ENCODE measurements around the gene NFKB1. TPM values are rescaled to one million over a fixed set of nuclear protein-coding genes. Genes with fewer than 3 reads are reported as not detected.

NFKB1 gene
- total and polyA plus RNA-seq, 2 donors (not counting 1 experiment from before 2014, with no cell fraction given), result 20.9 to 32.5 TPM

- H3K9ac ChIP-seq (ENCODE audit: insufficient read depth, low read length), result no peak overlapping the region
- no peaks in the 10 kb centered on the region for H3K9me3 ChIP-seq (ENCODE audit: control insufficient read depth, insufficient read depth, low read depth, low read length)
- no peak overlapping the region for H3K4me3 ChIP-seq (replicated peaks in 1 of 4; ENCODE audit: control extremely low read depth in 1 of 4, insufficient read depth in 1 of 4, low read depth in 3 of 4, low read length in 4 of 4)
- no peak for DNase-seq (ENCODE audit: low read depth in 2 of 2)
- H3K27me3 ChIP-seq (ENCODE audit: control insufficient read depth, insufficient read depth, low read length), result no peaks in the 10 kb centered on the region
- H3K4me2 ChIP-seq (ENCODE audit: extremely low read depth, insufficient read depth, low read length), result peak overlapping the region; percentile 26
- no peaks in the 10 kb centered on the region for H3K36me3 ChIP-seq (ENCODE audit: control insufficient read depth, insufficient read depth, low read length)
- H3K27ac ChIP-seq (ENCODE audit: insufficient read depth, low read length), result no peak overlapping the region
- no peak overlapping the region for H2AFZ ChIP-seq (ENCODE audit: low read length)
- H3K79me2 ChIP-seq (ENCODE audit: control insufficient read depth, insufficient read depth, low read length), result peaks cover 33% of the 10 kb centered on the region
- TF ChIP-seq CTCF (conservative IDR thresholded peaks at IDR 0.05 in 1 of 2, IDR thresholded peaks at IDR 0.05 in 1 of 2; ENCODE audit: low read depth in 1 of 2, low read length in 2 of 2) (no peak), EZH2 (IDR thresholded peaks at IDR 0.05; ENCODE audit: low read length, missing control alignments) (no peak)
- H3K4me1 ChIP-seq (ENCODE audit: control insufficient read depth, extremely low read depth, insufficient read depth, low read length), result no peaks in the 10 kb centered on the region
- no peaks in the 10 kb centered on the region for H4K20me1 ChIP-seq (ENCODE audit: control insufficient read depth, extremely low read depth, insufficient read depth, low read length)
These were observed 5.4 kb downstream of the NFKB1 start for GRCh38 chr4:102506523-102506922.

GRCh38 chr4:102511830-102512605 is 10.9 kb downstream of the NFKB1 start:
- no peak for TF ChIP-seq CTCF (conservative IDR thresholded peaks at IDR 0.05 in 1 of 2, IDR thresholded peaks at IDR 0.05 in 1 of 2; ENCODE audit: low read depth in 1 of 2, low read length in 2 of 2)
- no peak for TF ChIP-seq EZH2 (IDR thresholded peaks at IDR 0.05; ENCODE audit: low read length, missing control alignments)
- no peaks in the 10 kb centered on the region for H3K9me3 ChIP-seq (ENCODE audit: control insufficient read depth, insufficient read depth, low read depth, low read length)
- H3K4me1 ChIP-seq (ENCODE audit: control insufficient read depth, extremely low read depth, insufficient read depth, low read length), result no peaks in the 10 kb centered on the region
- no peak overlapping the region for H2AFZ ChIP-seq (ENCODE audit: low read length)
- H4K20me1 ChIP-seq (ENCODE audit: control insufficient read depth, extremely low read depth, insufficient read depth, low read length), result no peaks in the 10 kb centered on the region
- H3K36me3 ChIP-seq (ENCODE audit: control insufficient read depth, insufficient read depth, low read length), result no peaks in the 10 kb centered on the region
- no peak overlapping the region for H3K9ac ChIP-seq (ENCODE audit: insufficient read depth, low read length)
- no peak overlapping the region for H3K4me2 ChIP-seq (ENCODE audit: extremely low read depth, insufficient read depth, low read length)
- no peak for DNase-seq (ENCODE audit: low read depth in 2 of 2)
- H3K79me2 ChIP-seq (ENCODE audit: control insufficient read depth, insufficient read depth, low read length), result peaks cover 11% of the 10 kb centered on the region
- no peak overlapping the region for H3K27ac ChIP-seq (ENCODE audit: insufficient read depth, low read length)
- no peak overlapping the region for H3K4me3 ChIP-seq (replicated peaks in 1 of 4; ENCODE audit: control extremely low read depth in 1 of 4, insufficient read depth in 1 of 4, low read depth in 3 of 4, low read length in 4 of 4)
- H3K27me3 ChIP-seq (ENCODE audit: control insufficient read depth, insufficient read depth, low read length), result no peaks in the 10 kb centered on the region

- Histone ChIP-seq H4K20me1 (ENCODE audit: control insufficient read depth, extremely low read depth, insufficient read depth, low read length) (no peaks in the 10 kb centered on the region), H3K36me3 (ENCODE audit: control insufficient read depth, insufficient read depth, low read length) (no peaks in the 10 kb centered on the region)
These were observed 13.3 kb downstream of the NFKB1 start for GRCh38 chr4:102514298-102514964.

More at GRCh38 chr4:102514298-102514964, 13.3 kb downstream of the NFKB1 start:
- no peak overlapping the region for H3K9ac ChIP-seq (ENCODE audit: insufficient read depth, low read length)
- no peak overlapping the region for H3K4me2 ChIP-seq (ENCODE audit: extremely low read depth, insufficient read depth, low read length)
- no peaks in the 10 kb centered on the region for H3K9me3 ChIP-seq (ENCODE audit: control insufficient read depth, insufficient read depth, low read depth, low read length)
- peaks cover 9% of the 10 kb centered on the region for H3K79me2 ChIP-seq (ENCODE audit: control insufficient read depth, insufficient read depth, low read length)
- no peak overlapping the region for H3K4me3 ChIP-seq (replicated peaks in 1 of 4; ENCODE audit: control extremely low read depth in 1 of 4, insufficient read depth in 1 of 4, low read depth in 3 of 4, low read length in 4 of 4)
- no peak for DNase-seq (ENCODE audit: low read depth in 2 of 2)
- no peaks in the 10 kb centered on the region for H3K27me3 ChIP-seq (ENCODE audit: control insufficient read depth, insufficient read depth, low read length)
- H2AFZ ChIP-seq (ENCODE audit: low read length), result no peak overlapping the region
- H3K27ac ChIP-seq (ENCODE audit: insufficient read depth, low read length), result no peak overlapping the region
- no peak for TF ChIP-seq EZH2 (IDR thresholded peaks at IDR 0.05; ENCODE audit: low read length, missing control alignments)
- TF ChIP-seq CTCF (conservative IDR thresholded peaks at IDR 0.05 in 1 of 2, IDR thresholded peaks at IDR 0.05 in 1 of 2; ENCODE audit: low read depth in 1 of 2, low read length in 2 of 2), result no peak
- H3K4me1 ChIP-seq (ENCODE audit: control insufficient read depth, extremely low read depth, insufficient read depth, low read length), result no peaks in the 10 kb centered on the region
